Gastrocnemius medialis (tissue), 4 donors: Measurements from ENCODE around the gene CFAP54.

Source experiments
- POLR2A ChIP-seq, 2 donors: fragments of 450-650 bp; IDR thresholded peaks; one replicate each; pipeline ENCODE4 v1.6.1; 2017; ENCODE audit warnings: antibody characterized with exemption in 2 of 2, mild to moderate bottlenecking in 2 of 2, moderate library complexity in 2 of 2
- TF ChIP-seq, protein P1 (sequence below), 5 experiments: fragments of 450-650 bp in 3 of 5; fragments of 200-600 bp in 2 of 5; sonication (generic) in 2 of 5; IDR thresholded peaks in 4 of 5; conservative IDR thresholded peaks in 1 of 5; 1 replicate in 4 of 5; 2 replicates in 1 of 5; pipeline ENCODE4 v1.5.1; 2016 to 2019; ENCODE audit warnings: antibody characterized with exemption in 5 of 5, mild to moderate bottlenecking in 3 of 5, moderate library complexity in 3 of 5

DNA sequence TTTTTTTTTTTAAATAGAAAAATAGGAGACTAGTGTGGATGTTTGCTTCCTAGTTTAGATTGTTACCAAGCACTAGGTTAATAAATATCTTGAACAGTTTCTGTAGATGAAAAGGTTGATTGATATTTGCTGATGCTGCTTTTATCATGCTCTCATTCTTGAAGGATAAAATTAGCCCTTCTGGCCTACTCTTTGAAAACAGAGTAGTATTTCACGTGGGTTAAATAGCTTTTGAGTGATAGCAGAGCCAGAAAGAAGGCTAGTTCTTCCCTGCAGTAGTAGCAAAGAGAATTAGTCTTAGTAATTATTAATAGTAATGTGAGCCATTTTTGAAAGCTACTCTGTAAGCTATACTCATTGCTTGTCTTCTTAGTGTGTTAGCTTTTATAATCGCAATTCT is 422.9 kb downstream of the CFAP54 start:
- TF ChIP-seq, protein P1, sequence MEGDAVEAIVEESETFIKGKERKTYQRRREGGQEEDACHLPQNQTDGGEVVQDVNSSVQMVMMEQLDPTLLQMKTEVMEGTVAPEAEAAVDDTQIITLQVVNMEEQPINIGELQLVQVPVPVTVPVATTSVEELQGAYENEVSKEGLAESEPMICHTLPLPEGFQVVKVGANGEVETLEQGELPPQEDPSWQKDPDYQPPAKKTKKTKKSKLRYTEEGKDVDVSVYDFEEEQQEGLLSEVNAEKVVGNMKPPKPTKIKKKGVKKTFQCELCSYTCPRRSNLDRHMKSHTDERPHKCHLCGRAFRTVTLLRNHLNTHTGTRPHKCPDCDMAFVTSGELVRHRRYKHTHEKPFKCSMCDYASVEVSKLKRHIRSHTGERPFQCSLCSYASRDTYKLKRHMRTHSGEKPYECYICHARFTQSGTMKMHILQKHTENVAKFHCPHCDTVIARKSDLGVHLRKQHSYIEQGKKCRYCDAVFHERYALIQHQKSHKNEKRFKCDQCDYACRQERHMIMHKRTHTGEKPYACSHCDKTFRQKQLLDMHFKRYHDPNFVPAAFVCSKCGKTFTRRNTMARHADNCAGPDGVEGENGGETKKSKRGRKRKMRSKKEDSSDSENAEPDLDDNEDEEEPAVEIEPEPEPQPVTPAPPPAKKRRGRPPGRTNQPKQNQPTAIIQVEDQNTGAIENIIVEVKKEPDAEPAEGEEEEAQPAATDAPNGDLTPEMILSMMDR (IDR thresholded peaks at IDR 0.05 in 4 of 5, conservative IDR thresholded peaks at IDR 0.05 in 1 of 5) = no peak
- TF ChIP-seq POLR2A (IDR thresholded peaks at IDR 0.05) = no peak
